Right renal cortex interstitium (tissue), 3 donors: ENCODE data around the gene BBX. TPM values are rescaled to one million over a fixed set of nuclear protein-coding genes. Genes with fewer than 3 reads are reported as not detected.

Experiments used
- DNase-seq, 3 donors: peaks; one replicate each; pipeline ENCODE4 v3.0.0-alpha.2; 2013; ENCODE audit warnings: low read depth in 3 of 3, low spot score in 2 of 3
- polyA plus RNA-seq, 3 donors: library from polyadenylated mRNA; unstranded; fragments of 120-200 nt; gene quantifications; one replicate each; pipeline ENCODE4 v1.2.1, GENCODE V29; 2013; ENCODE audit not compliant: insufficient read length in 3 of 3

Gene BBX
- polyA plus RNA-seq, 3 donors = 63.8 to 72.0 (median 69.0) TPM

GRCh38 chr3:107738486-107739183 lies 215.9 kb downstream of the BBX start:
- DNase-seq = no peak

- DNase-seq = no peak
Observed at GRCh38 chr3:107739227-107739626, 216.5 kb downstream of the BBX start.

GRCh38 chr3:107740992-107741896 lies 218.5 kb downstream of the BBX start:
- DNase-seq = peak in 1 of 3 donors; percentile 5

DNA sequence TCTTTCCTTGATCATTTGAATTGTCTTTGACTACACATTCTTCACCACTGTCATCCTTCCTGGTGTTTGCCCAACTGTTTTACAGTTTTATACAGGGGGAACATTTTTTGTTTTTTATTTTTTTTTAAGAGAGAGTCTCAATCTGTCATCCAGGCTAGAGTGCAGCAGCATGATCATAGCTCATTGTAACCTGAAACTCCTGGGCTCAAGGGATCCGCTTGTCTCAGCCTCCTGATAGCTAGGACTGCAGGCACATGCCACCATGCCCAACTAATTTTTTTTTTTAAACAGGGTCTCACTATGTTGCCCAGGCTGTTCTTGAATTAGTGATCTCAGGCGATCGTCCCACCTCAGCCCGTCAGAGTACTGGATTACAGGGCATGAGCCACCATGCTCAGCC lies 222.6 kb downstream of the BBX start:
- no peak for DNase-seq

GRCh38 chr3:107752202-107752990 lies 229.6 kb downstream of the BBX start:
- DNase-seq = no peak

DNA sequence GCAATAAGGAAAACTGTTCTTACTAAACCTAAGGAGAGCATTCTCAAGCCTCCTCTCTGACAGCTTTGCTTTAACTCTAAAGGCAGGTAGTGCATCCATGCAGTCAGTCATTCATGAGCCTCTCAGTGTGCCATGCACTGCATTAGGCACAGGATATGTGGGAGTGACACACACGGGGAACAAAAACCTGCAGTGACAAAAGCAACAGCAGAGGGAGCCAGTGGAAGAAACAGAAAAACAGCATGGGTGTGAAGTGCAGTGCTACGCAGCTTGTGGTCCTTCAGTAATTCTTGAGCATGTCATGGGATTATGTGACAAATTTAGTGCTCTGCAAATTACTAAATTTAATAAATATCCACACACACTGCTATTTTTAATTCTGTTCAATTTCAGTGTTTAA lies 230.7 kb downstream of the BBX start:
- DNase-seq = no peak

DNA sequence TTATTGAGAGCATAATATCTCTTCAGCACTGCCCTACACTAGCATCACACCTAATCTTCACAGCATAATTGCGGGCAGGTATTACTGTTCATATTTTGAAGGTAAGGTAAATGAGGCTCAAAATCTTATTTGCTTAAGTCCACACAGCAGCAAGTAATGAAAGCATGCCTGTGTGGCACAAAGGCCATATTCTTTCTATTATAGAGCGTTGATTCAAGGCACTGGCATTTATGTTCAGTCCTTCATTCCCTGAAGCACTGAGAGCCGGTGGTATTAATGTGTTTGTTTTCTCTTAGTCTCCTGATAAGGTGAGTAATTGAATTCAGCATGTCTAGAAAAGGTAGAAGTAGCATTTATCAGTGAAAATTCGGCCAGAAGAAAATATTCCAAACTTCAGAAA lies 231.2 kb downstream of the BBX start:
- DNase-seq = no peak

- no peak for DNase-seq
Observed at GRCh38 chr3:107756649-107757048, 233.9 kb downstream of the BBX start.

DNA sequence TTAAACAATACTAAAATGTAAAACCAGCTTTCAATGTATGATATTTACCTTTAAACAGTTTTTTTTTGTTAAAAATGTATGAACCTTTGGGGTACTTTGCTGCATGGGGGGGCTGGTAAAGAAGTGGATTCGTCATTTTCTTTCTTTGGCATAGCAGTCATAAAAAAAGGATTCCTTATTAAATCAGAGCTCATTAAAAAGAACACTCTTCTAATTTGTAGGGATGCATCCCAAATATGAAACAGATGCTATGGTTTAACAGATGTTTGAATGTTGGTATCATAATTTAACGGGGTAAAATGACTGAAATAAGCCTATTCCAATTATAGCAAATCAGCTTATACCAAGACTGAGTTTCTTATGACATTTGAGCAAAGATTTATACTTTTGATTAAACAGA lies 234.4 kb downstream of the BBX start:
- no peak for DNase-seq

GRCh38 chr3:107760144-107760543 lies 237.4 kb downstream of the BBX start:
- DNase-seq = no peak

GRCh38 chr3:107761391-107761790 lies 238.6 kb downstream of the BBX start:
- DNase-seq = no peak

DNA sequence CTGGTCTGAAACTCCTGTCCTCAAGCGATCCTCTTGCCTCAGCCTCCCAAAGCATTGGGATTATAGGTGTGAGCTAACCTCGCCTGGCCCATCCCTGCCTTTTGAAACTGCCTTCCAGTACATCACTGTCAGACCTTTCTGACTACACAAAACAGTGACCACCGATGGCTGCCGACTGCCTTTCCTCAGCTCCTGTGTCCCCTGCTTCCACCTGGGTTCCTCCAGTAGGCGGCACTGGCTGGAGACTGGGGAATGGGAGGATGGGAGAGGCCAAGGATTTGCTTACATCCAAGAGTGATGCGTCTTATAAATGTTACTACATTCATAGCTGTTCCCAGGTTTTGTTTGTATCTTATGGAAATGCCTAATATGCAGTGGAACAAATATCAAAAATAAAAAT lies 242.8 kb downstream of the BBX start:
- no peak for DNase-seq

GRCh38 chr3:107767897-107768605 lies 245.3 kb downstream of the BBX start:
- DNase-seq = no peak

- no peak for DNase-seq
Observed at GRCh38 chr3:107769882-107770281, 247.1 kb downstream of the BBX start.

DNA sequence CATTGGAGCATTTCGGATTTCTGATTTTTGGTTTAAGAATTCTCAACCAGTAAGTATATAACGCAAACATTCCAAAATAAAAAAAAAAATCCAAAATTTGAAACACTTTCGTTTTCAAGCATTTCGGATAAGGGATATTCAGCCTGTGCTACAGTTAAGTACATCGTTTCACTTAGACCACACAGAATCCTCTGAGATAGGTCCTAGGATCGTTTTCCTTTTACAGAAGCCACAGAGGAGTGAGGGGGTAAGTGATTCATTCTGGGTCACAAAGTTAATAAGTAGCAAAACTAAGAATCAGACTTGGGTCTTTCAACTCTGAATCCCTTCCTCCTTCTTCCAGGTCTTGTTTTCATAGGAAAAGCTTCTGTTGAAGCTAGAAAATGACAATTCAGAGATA lies 249.3 kb downstream of the BBX start:
- DNase-seq = no peak

DNA sequence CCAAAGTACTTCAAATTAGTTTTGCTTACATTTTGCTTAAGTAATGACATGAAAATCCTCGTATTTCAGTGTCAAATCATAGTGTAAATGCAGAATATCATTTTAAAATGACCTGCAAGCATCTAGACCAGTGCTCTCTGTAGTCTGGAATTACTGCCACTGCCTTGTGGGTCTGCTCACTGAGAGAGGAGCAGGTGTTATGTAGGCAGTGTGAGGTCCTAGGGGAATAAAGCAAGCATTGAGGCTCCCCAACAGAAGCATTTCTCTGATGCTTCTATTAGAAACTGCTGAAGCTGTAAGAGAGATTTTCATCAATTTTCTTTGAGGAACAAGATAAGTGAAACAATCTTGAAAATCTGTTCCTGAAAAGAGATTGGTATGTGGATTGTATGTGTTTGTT lies 253.2 kb downstream of the BBX start:
- no peak for DNase-seq

GRCh38 chr3:107781253-107781652 lies 258.5 kb downstream of the BBX start:
- no peak for DNase-seq

DNA sequence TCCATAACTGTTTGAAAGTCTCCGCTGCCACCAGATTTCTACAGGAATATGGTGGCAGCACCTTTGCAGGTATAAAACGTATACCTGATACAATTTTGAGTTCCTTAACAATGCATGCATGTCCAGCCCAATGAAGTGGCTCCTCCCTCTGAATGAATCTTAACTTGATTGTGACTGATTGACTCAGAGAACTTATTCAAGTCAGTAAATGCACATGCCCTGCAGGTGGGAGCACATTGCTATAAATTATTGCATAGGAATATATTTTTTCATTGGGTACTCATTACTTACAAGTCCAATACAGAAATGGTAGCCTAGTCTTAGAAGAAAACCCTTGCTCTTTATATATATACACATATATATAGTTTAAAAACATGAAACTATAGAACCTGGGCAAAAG lies 259.3 kb downstream of the BBX start:
- DNase-seq = no peak

DNA sequence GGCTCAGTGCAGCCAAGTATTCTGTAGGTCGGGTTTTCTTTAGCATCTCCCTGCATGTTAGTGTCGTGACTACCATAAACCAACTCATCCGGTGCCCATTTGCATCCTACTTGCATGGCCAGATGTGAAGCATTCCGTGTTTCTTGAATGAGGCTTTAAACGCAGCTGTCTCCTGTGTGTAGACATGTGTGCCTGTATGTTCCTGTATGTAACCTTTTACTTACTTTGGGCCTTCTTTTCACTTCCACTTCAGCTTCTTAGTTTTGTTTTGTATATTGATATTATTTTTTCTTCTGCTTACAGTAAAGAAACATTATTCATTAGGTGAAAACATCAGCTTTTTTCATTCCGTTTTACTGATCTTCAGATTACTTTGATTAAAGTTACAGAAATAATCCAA lies 267.9 kb downstream of the BBX start:
- DNase-seq = no peak

DNA sequence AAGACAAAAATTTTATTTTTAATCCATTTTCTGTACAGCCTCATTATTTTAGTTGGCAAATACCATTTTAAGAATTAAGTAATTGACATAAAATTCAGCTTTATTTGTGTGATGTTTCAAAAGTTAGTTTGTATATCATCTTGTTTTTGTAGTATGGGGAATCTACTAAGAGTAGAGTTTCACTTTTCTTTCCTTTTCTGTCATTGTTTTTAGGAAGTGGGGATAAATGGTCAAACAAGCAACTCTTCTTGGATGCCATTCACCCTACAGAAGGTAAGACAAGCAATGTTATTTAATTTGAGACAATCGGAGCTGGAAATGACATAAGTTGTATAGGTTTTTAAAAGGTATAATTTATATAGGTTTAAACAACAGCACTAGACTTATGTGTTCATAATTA lies 268.3 kb downstream of the BBX start:
- no peak for DNase-seq

GRCh38 chr3:107791450-107791849 lies 268.7 kb downstream of the BBX start:
- DNase-seq = no peak
